Astrocyte (in vitro differentiated cells and primary cell): Measurements from ENCODE around the gene DNAJC22. TPM values are rescaled to one million over a fixed set of nuclear protein-coding genes. Genes with fewer than 3 reads are reported as not detected.

Experiments used
- DNase-seq: peaks from one replicate; pipeline ENCODE4 v3.0.0-alpha.2; 2010; ENCODE audit warnings: low read depth
- FAIRE-seq: peaks from 2 replicates; lab custom pipeline; 2011; peaks lifted over from hg19 to GRCh38; lab: Jason Lieb, UNC
- H2AFZ ChIP-seq: 2 replicates; pipeline ENCODE4 v1.6.0; 2012; ENCODE audit warnings: low read depth, low read length, inconsistent platforms
- H3K27ac ChIP-seq: 2 replicates; pipeline ENCODE4 v1.5.1; 2011; ENCODE audit warnings: low read depth, low read length, inconsistent platforms
- H3K27me3 ChIP-seq: 2 replicates; pipeline ENCODE4 v1.6.0; 2011; ENCODE audit warnings: low read length, inconsistent platforms; ENCODE audit not compliant: insufficient read depth
- H3K36me3 ChIP-seq: 2 replicates; pipeline ENCODE4 v1.5.1; 2011; ENCODE audit warnings: low read length, inconsistent platforms; ENCODE audit not compliant: insufficient read depth
- H3K4me1 ChIP-seq: 2 replicates; pipeline ENCODE4 v1.5.1; 2011; ENCODE audit warnings: low read length, inconsistent platforms; ENCODE audit not compliant: insufficient read depth
- H3K4me2 ChIP-seq: 2 replicates; pipeline ENCODE4 v1.6.0; 2012; ENCODE audit warnings: low read length, inconsistent platforms
- H3K4me3 ChIP-seq: 2 replicates; pipeline ENCODE4 v1.5.1; 2011; ENCODE audit warnings: low read depth, mild to moderate bottlenecking, low read length, inconsistent platforms; ENCODE audit not compliant: insufficient read depth
- H3K79me2 ChIP-seq: 2 replicates; pipeline ENCODE4 v1.6.0; 2012; ENCODE audit warnings: mild to moderate bottlenecking, low read length, inconsistent platforms; ENCODE audit not compliant: insufficient read depth
- H3K9ac ChIP-seq: 2 replicates; pipeline ENCODE4 v1.6.0; 2012; ENCODE audit warnings: mild to moderate bottlenecking, low read length, inconsistent platforms
- H3K9me3 ChIP-seq: 2 replicates; pipeline ENCODE4 v1.5.1; 2012; ENCODE audit warnings: low read depth, mild to moderate bottlenecking, low read length, inconsistent platforms; ENCODE audit not compliant: insufficient read depth
- H4K20me1 ChIP-seq: 2 replicates; pipeline ENCODE4 v1.6.0; 2012; ENCODE audit warnings: low read length, inconsistent platforms; ENCODE audit not compliant: insufficient read depth
- H3K27ac Mint-ChIP-seq: one replicate; pipeline ENCODE4 v1.8.0; 2021; ENCODE audit warnings: mild to moderate bottlenecking, mixed read lengths; ENCODE audit not compliant: unreplicated experiment
- H3K27me3 Mint-ChIP-seq: one replicate; pipeline ENCODE4 v1.8.0; 2021; ENCODE audit warnings: low read depth, mixed read lengths; ENCODE audit not compliant: unreplicated experiment
- H3K36me3 Mint-ChIP-seq: one replicate; pipeline ENCODE4 v1.8.0; 2021; ENCODE audit warnings: low read depth, mixed read lengths; ENCODE audit not compliant: unreplicated experiment
- H3K4me1 Mint-ChIP-seq: one replicate; pipeline ENCODE4 v1.8.0; 2021; ENCODE audit warnings: low read depth, mixed read lengths; ENCODE audit not compliant: unreplicated experiment
- H3K4me3 Mint-ChIP-seq: one replicate; pipeline ENCODE4 v1.8.0; 2021; ENCODE audit warnings: mild to moderate bottlenecking, moderate library complexity, mixed read lengths; ENCODE audit not compliant: unreplicated experiment
- H3K9me3 Mint-ChIP-seq: one replicate; pipeline ENCODE4 v1.8.0; 2021; ENCODE audit warnings: mild to moderate bottlenecking, mixed read lengths; ENCODE audit not compliant: unreplicated experiment
- EZH2 ChIP-seq: IDR thresholded peaks from 2 replicates; pipeline ENCODE4 v1.6.1; 2012; ENCODE audit warnings: mild to moderate bottlenecking, low read length, inconsistent platforms; ENCODE audit not compliant: insufficient read depth
- total RNA-seq: library from RNA; stranded (reverse); gene quantifications from 2 replicates; pipeline ENCODE4 v1.2.1, GENCODE V29; 2021
- TF ChIP-seq, protein P1 (sequence below): IDR thresholded peaks from 2 replicates; pipeline ENCODE4 v1.5.1; 2011; ENCODE audit warnings: low read depth, mild to moderate bottlenecking, inconsistent platforms, low read length, moderate library complexity; ENCODE audit not compliant: insufficient read depth

The DNAJC22 gene
- total RNA-seq, 1 donor from 2014 or later, result 0.52 TPM

DNA sequence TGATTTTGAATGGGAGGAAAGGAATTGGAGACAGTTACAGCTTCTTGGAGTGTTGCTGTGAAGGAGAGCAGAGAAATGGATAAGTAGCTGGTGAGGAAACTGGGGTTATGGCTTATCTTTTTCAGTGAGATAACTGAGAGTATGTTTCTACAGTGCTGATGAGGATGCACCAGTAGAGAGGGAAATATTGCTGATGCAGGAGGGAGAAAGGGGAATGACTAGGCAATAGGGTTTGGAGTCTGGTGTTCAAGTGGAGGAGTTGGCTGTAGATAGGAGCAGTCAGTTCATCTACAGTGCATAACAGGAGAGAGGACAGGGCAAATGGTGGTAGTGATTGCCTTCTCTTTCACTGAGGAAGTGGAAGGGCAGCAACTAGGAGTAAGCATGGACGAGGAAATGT, 53.6 kb downstream of the DNAJC22 start:
- Histone ChIP-seq H3K4me1 (no peaks in the 10 kb centered on the region), H4K20me1 (peaks cover 98% of the 10 kb centered on the region), H3K27ac (no peak overlapping the region), H3K27me3 (no peaks in the 10 kb centered on the region), H3K4me3 (no peak overlapping the region), H3K4me2 (no peak overlapping the region), H3K9ac (no peak overlapping the region), H3K36me3 (peaks cover 3% of the 10 kb centered on the region), H2AFZ (no peak overlapping the region), H3K9me3 (no peaks in the 10 kb centered on the region), H3K79me2 (peaks cover 98% of the 10 kb centered on the region)
- Mint-ChIP-seq H3K27me3 (no peaks in the 10 kb centered on the region), H3K36me3 (peaks cover 4% of the 10 kb centered on the region), H3K9me3 (no peaks in the 10 kb centered on the region), H3K27ac (no peak overlapping the region), H3K4me3 (no peak overlapping the region), H3K4me1 (peaks cover 19% of the 10 kb centered on the region)
- FAIRE-seq (no peak), DNase-seq (no peak)
- TF ChIP-seq, protein P1, sequence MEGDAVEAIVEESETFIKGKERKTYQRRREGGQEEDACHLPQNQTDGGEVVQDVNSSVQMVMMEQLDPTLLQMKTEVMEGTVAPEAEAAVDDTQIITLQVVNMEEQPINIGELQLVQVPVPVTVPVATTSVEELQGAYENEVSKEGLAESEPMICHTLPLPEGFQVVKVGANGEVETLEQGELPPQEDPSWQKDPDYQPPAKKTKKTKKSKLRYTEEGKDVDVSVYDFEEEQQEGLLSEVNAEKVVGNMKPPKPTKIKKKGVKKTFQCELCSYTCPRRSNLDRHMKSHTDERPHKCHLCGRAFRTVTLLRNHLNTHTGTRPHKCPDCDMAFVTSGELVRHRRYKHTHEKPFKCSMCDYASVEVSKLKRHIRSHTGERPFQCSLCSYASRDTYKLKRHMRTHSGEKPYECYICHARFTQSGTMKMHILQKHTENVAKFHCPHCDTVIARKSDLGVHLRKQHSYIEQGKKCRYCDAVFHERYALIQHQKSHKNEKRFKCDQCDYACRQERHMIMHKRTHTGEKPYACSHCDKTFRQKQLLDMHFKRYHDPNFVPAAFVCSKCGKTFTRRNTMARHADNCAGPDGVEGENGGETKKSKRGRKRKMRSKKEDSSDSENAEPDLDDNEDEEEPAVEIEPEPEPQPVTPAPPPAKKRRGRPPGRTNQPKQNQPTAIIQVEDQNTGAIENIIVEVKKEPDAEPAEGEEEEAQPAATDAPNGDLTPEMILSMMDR, result no peak
- TF ChIP-seq EZH2, result no peak

Other genes starting within 250 kb of the DNAJC22 start
- gene LMBR1L, start 236.0 kb upstream of the DNAJC22 start, total RNA-seq, result 58.7 and 61.0 TPM in 2 replicates
- gene TUBA1B, start 215.5 kb upstream of the DNAJC22 start, total RNA-seq, result 811 and 939 TPM in 2 replicates
- 772 and 932 TPM in 2 replicates for gene TUBA1A, start 157.8 kb upstream of the DNAJC22 start, total RNA-seq
- gene TUBA1C, start 81.8 kb upstream of the DNAJC22 start, total RNA-seq, result 345 and 408 TPM in 2 replicates
- not detected in 2 replicates for gene PRPH, start 51.7 kb upstream of the DNAJC22 start, total RNA-seq
- gene TROAP, start 23.6 kb upstream of the DNAJC22 start, total RNA-seq, result 2.2 and 2.7 TPM in 2 replicates
- gene C1QL4, start 9.7 kb upstream of the DNAJC22 start, total RNA-seq, result 0.09 TPM in 1 of 2 replicates, not detected in the other
- 44.0 and 46.3 TPM in 2 replicates for gene SPATS2, start 20.6 kb downstream of the DNAJC22 start, total RNA-seq
- gene KCNH3, start 192.1 kb downstream of the DNAJC22 start, total RNA-seq, result 0.14 TPM in 1 of 2 replicates, not detected in the other
- 41.3 and 45.2 TPM in 2 replicates for gene MCRS1, start 221.3 kb downstream of the DNAJC22 start, total RNA-seq